Psoas muscle (tissue), 7 donors: Measurements from ENCODE around the gene SMO. TPM values are rescaled to one million over a fixed set of nuclear protein-coding genes. Genes with fewer than 3 reads are reported as not detected.

Experiments used
- polyA plus RNA-seq, 3 donors: library from polyadenylated mRNA; stranded (reverse); fragments of 200-250 nt; gene quantifications; one replicate each; pipeline ENCODE4 v1.2.3, GENCODE V29; 2013
- total RNA-seq, 4 donors: library from RNA; stranded (reverse); fragmentation: NEBNext Ultra II Directional in 2 of 4; extraction: Animal tissue kit (Norgen Biotek cat#: 25700) in 2 of 4; gene quantifications; one replicate each; pipeline versions ENCODE4 v1.2.1 to v1.2.4, GENCODE V29; 2021 to 2023
- donor health status: healthy with polysubstance abuse.
- donor health status: DM: no; HTN: no; CAD: no; lungs with moderate emphysema.
- donor health status: Bipolar disorder and iron deficiency.
- donor health status: healthy.
- donor health status: DM: no; HTN: no; CAD: no.
- donor health status: DM: no; HTN: no; CAD: no.
- donor health status: DM: yes; HTN: yes; CAD: no.

SMO gene
- total and polyA plus RNA-seq, 7 donors = 0.52 to 6.0 (median 1.4) TPM

Other genes starting within 250 kb of the SMO start
- gene TNPO3, start 133.5 kb upstream of the SMO start, total RNA-seq = 10 to 100 TPM; 36.0 to 40.6 (median 37.1) TPM
- 10 to 100 TPM; 22.6 to 62.1 (median 32.9) TPM for gene TNPO3, start 133.5 kb upstream of the SMO start, polyA plus RNA-seq
- 10 to 100 TPM in 2 of 4 donors, 1 to 10 TPM in 2; 9.1 to 15.4 (median 12.1) TPM for gene TSPAN33, start 43.9 kb upstream of the SMO start, total RNA-seq
- 1 to 10 TPM; 2.2 to 6.6 (median 4.7) TPM for gene TSPAN33, start 43.9 kb upstream of the SMO start, polyA plus RNA-seq
- gene AHCYL2, start 36.4 kb downstream of the SMO start, total RNA-seq = 10 to 100 TPM; 24.8 to 39.2 (median 31.4) TPM
- gene AHCYL2, start 36.4 kb downstream of the SMO start, polyA plus RNA-seq = 10 to 100 TPM in 1 of 3 donors, 1 to 10 TPM in 2; 4.4 to 22.9 (median 8.6) TPM
- 10 to 100 TPM; 46.6 to 94.4 (median 58.4) TPM for gene STRIP2, start 245.8 kb downstream of the SMO start, total RNA-seq
- gene STRIP2, start 245.8 kb downstream of the SMO start, polyA plus RNA-seq = 10 to 100 TPM; 14.5 to 42.6 (median 21.1) TPM